Activated naive CD8-positive, alpha-beta T cell treated with anti-CD3 and anti-CD28 coated beads, Interleukin-2, amount 50 U/mL, for 24 hours (primary cell): Measurements from ENCODE around the gene EFCAB6.

Source experiments
- ATAC-seq: fragments of 150-1000 bp; cut with Tn5 transposase; one replicate; pipeline ENCODE4 v1.10.0; 2021
- DNase-seq: peaks from one replicate; pipeline ENCODE4 v3.0.0; 2021
- H3K27ac Mint-ChIP-seq: one replicate; pipeline ENCODE4 v1.8.0; 2021; ENCODE audit warnings: mild to moderate bottlenecking, mixed read lengths
- H3K27me3 Mint-ChIP-seq: one replicate; pipeline ENCODE4 v1.8.0; 2021; ENCODE audit warnings: mixed read lengths
- H3K36me3 Mint-ChIP-seq: one replicate; pipeline ENCODE4 v1.8.0; 2021; ENCODE audit warnings: low read depth, mixed read lengths
- H3K4me1 Mint-ChIP-seq: one replicate; pipeline ENCODE4 v1.8.0; 2021; ENCODE audit warnings: mixed read lengths
- H3K4me3 Mint-ChIP-seq: one replicate; pipeline ENCODE4 v1.8.0; 2021; ENCODE audit warnings: mild to moderate bottlenecking, moderate library complexity, mixed read lengths
- H3K9me3 Mint-ChIP-seq: one replicate; pipeline ENCODE4 v1.8.0; 2021; ENCODE audit warnings: mixed read lengths

Gene EFCAB6

GRCh38 chr22:43508489-43508888 lies 303.6 kb downstream of the EFCAB6 start:
- ATAC-seq (no peak), DNase-seq (no peak)
- H3K36me3 Mint-ChIP-seq: no peaks in the 10 kb centered on the region
- no peaks in the 10 kb centered on the region for H3K27me3 Mint-ChIP-seq
- H3K27ac Mint-ChIP-seq: no peak overlapping the region
- H3K4me3 Mint-ChIP-seq: no peak overlapping the region
- no peaks in the 10 kb centered on the region for H3K4me1 Mint-ChIP-seq
- H3K9me3 Mint-ChIP-seq: no peaks in the 10 kb centered on the region

GRCh38 chr22:43507235-43507634 lies 304.9 kb downstream of the EFCAB6 start:
- Mint-ChIP-seq H3K27me3 (no peaks in the 10 kb centered on the region), H3K4me1 (no peaks in the 10 kb centered on the region), H3K9me3 (no peaks in the 10 kb centered on the region), H3K27ac (no peak overlapping the region), H3K4me3 (no peak overlapping the region), H3K36me3 (no peaks in the 10 kb centered on the region)
- DNase-seq (no peak), ATAC-seq (no peak)

- Mint-ChIP-seq H3K36me3 (no peaks in the 10 kb centered on the region), H3K9me3 (no peaks in the 10 kb centered on the region)
Measured at GRCh38 chr22:43506487-43506886, 305.6 kb downstream of the EFCAB6 start.

GRCh38 chr22:43505896-43506295 lies 306.2 kb downstream of the EFCAB6 start:
- ATAC-seq: no peak
- no peaks in the 10 kb centered on the region for H3K4me1 Mint-ChIP-seq
- H3K36me3 Mint-ChIP-seq: no peaks in the 10 kb centered on the region
- H3K4me3 Mint-ChIP-seq: no peak overlapping the region
- no peak overlapping the region for H3K27ac Mint-ChIP-seq
- DNase-seq: no peak
- H3K27me3 Mint-ChIP-seq: no peaks in the 10 kb centered on the region
- no peaks in the 10 kb centered on the region for H3K9me3 Mint-ChIP-seq

More at GRCh38 chr22:43506487-43506886, 305.6 kb downstream of the EFCAB6 start:
- H3K4me1 Mint-ChIP-seq: no peaks in the 10 kb centered on the region
- H3K4me3 Mint-ChIP-seq: no peak overlapping the region
- ATAC-seq: no peak
- no peak for DNase-seq
- H3K27me3 Mint-ChIP-seq: no peaks in the 10 kb centered on the region
- H3K27ac Mint-ChIP-seq: no peak overlapping the region

- H3K27ac Mint-ChIP-seq: no peak overlapping the region
- no peaks in the 10 kb centered on the region for H3K4me1 Mint-ChIP-seq
Measured at GRCh38 chr22:43505423-43505822, 306.7 kb downstream of the EFCAB6 start.

GRCh38 chr22:43504666-43505261 lies 307.3 kb downstream of the EFCAB6 start:
- H3K27me3 Mint-ChIP-seq: no peaks in the 10 kb centered on the region
- H3K9me3 Mint-ChIP-seq: no peaks in the 10 kb centered on the region
- DNase-seq: no peak
- no peak overlapping the region for H3K27ac Mint-ChIP-seq
- ATAC-seq: no peak
- H3K36me3 Mint-ChIP-seq: no peaks in the 10 kb centered on the region
- no peaks in the 10 kb centered on the region for H3K4me1 Mint-ChIP-seq
- H3K4me3 Mint-ChIP-seq: no peak overlapping the region

More at GRCh38 chr22:43505423-43505822, 306.7 kb downstream of the EFCAB6 start:
- Mint-ChIP-seq H3K9me3 (no peaks in the 10 kb centered on the region), H3K36me3 (no peaks in the 10 kb centered on the region), H3K27me3 (no peaks in the 10 kb centered on the region), H3K4me3 (no peak overlapping the region)
- ATAC-seq: no peak
- no peak for DNase-seq

GRCh38 chr22:43504068-43504467 lies 308.0 kb downstream of the EFCAB6 start:
- Mint-ChIP-seq H3K4me1 (no peaks in the 10 kb centered on the region), H3K36me3 (no peaks in the 10 kb centered on the region), H3K9me3 (no peaks in the 10 kb centered on the region), H3K27me3 (no peaks in the 10 kb centered on the region), H3K4me3 (no peak overlapping the region), H3K27ac (no peak overlapping the region)
- ATAC-seq (no peak), DNase-seq (no peak)

- H3K4me1 Mint-ChIP-seq: no peaks in the 10 kb centered on the region
- no peak for DNase-seq
- H3K9me3 Mint-ChIP-seq: no peaks in the 10 kb centered on the region
- ATAC-seq: no peak
- no peaks in the 10 kb centered on the region for H3K36me3 Mint-ChIP-seq
- H3K4me3 Mint-ChIP-seq: no peak overlapping the region
- no peak overlapping the region for H3K27ac Mint-ChIP-seq
- no peaks in the 10 kb centered on the region for H3K27me3 Mint-ChIP-seq
Measured at GRCh38 chr22:43502306-43502874, 309.7 kb downstream of the EFCAB6 start.

GRCh38 chr22:43501878-43502277 lies 310.2 kb downstream of the EFCAB6 start:
- DNase-seq (no peak), ATAC-seq (no peak)
- H3K4me3 Mint-ChIP-seq: no peak overlapping the region
- no peak overlapping the region for H3K27ac Mint-ChIP-seq
- H3K9me3 Mint-ChIP-seq: no peaks in the 10 kb centered on the region
- no peaks in the 10 kb centered on the region for H3K27me3 Mint-ChIP-seq
- H3K36me3 Mint-ChIP-seq: no peaks in the 10 kb centered on the region
- H3K4me1 Mint-ChIP-seq: no peaks in the 10 kb centered on the region

GRCh38 chr22:43500792-43501785 lies 311.0 kb downstream of the EFCAB6 start:
- ATAC-seq: no peak
- H3K4me1 Mint-ChIP-seq: no peaks in the 10 kb centered on the region
- no peaks in the 10 kb centered on the region for H3K27me3 Mint-ChIP-seq
- H3K9me3 Mint-ChIP-seq: no peaks in the 10 kb centered on the region
- no peak for DNase-seq
- no peak overlapping the region for H3K4me3 Mint-ChIP-seq
- no peak overlapping the region for H3K27ac Mint-ChIP-seq
- no peaks in the 10 kb centered on the region for H3K36me3 Mint-ChIP-seq

- no peak overlapping the region for H3K4me3 Mint-ChIP-seq
- ATAC-seq (no peak), DNase-seq (no peak)
- H3K27ac Mint-ChIP-seq: no peak overlapping the region
- no peaks in the 10 kb centered on the region for H3K27me3 Mint-ChIP-seq
- no peaks in the 10 kb centered on the region for H3K9me3 Mint-ChIP-seq
- no peaks in the 10 kb centered on the region for H3K4me1 Mint-ChIP-seq
- no peaks in the 10 kb centered on the region for H3K36me3 Mint-ChIP-seq
Measured at GRCh38 chr22:43498856-43499253, 313.2 kb downstream of the EFCAB6 start.

- Mint-ChIP-seq H3K27ac (no peak overlapping the region), H3K27me3 (no peaks in the 10 kb centered on the region), H3K9me3 (no peaks in the 10 kb centered on the region), H3K4me3 (no peak overlapping the region), H3K36me3 (no peaks in the 10 kb centered on the region), H3K4me1 (no peaks in the 10 kb centered on the region)
- DNase-seq (no peak), ATAC-seq (no peak)
Measured at GRCh38 chr22:43497956-43498855, 313.9 kb downstream of the EFCAB6 start.

- no peaks in the 10 kb centered on the region for H3K4me1 Mint-ChIP-seq
- no peak for DNase-seq
- H3K4me3 Mint-ChIP-seq: no peak overlapping the region
- H3K27me3 Mint-ChIP-seq: no peaks in the 10 kb centered on the region
- peaks cover 12% of the 10 kb centered on the region for H3K9me3 Mint-ChIP-seq
- H3K27ac Mint-ChIP-seq: no peak overlapping the region
- ATAC-seq: no peak
- no peaks in the 10 kb centered on the region for H3K36me3 Mint-ChIP-seq
Measured at GRCh38 chr22:43493297-43493696, 318.8 kb downstream of the EFCAB6 start.

- no peak for ATAC-seq
- no peak overlapping the region for H3K4me3 Mint-ChIP-seq
- no peaks in the 10 kb centered on the region for H3K36me3 Mint-ChIP-seq
- DNase-seq: no peak
- H3K4me1 Mint-ChIP-seq: no peaks in the 10 kb centered on the region
- H3K27ac Mint-ChIP-seq: no peak overlapping the region
- H3K9me3 Mint-ChIP-seq: peaks cover 12% of the 10 kb centered on the region
- H3K27me3 Mint-ChIP-seq: no peaks in the 10 kb centered on the region
Measured at GRCh38 chr22:43491737-43492136, 320.4 kb downstream of the EFCAB6 start.
